HepG2 (cell line): ENCODE data around the gene BMPR1B. TPM values are rescaled to one million over a fixed set of nuclear protein-coding genes. Genes with fewer than 3 reads are reported as not detected.
A peak's percentile ranks its signal among the peaks of the same experiment; 100 is the strongest.
"Not testable (repeated sequence)": the region's sequence is repeated elsewhere in the genome, so short reads cannot be mapped to it uniquely, and the experiment has no call there.

Source experiments
- ATAC-seq: fragments of 200-7000 bp; cut with Tn5 transposase; 3 replicates; pipeline ENCODE4 v1.9.1; 2020; ENCODE audit warnings: mild to moderate bottlenecking, moderate library complexity
- BruUV-seq: library from RNA; stranded (reverse); fragments of 400-500 nt; replicated peaks from 2 replicates; lab custom pipeline; 2021; lab: Mats Ljungman, UMichigan
- CTCF ChIA-PET: fragments of 300-600 bp; formaldehyde crosslinking; extraction: SDS; loops from one replicate; lab custom pipeline; 2021; ENCODE audit warnings: low total read pairs, inconsistent platforms, low intra/inter-chr PET ratio; lab: Yijun Ruan, JAX
- POLR2A ChIA-PET: fragments of 350-600 bp; sonication (Branson Sonifier 250); formaldehyde crosslinking; loops from one replicate; lab custom pipeline; 2020; ENCODE audit warnings: antibody characterized with exemption, inconsistent platforms; lab: Yijun Ruan, JAX
- DNase-seq: peaks from one replicate; pipeline ENCODE4 v3.0.0-alpha.2; 2015; ENCODE audit warnings: low spot score
- FAIRE-seq: peaks from 3 replicates; lab custom pipeline; 2011; peaks lifted over from hg19 to GRCh38; lab: Jason Lieb, UNC
- H2AFZ ChIP-seq: one replicate; pipeline ENCODE4 v1.6.1; 2011; ENCODE audit warnings: low read length, inconsistent platforms
- H3K27ac ChIP-seq: fragments of 300-600 bp; 3 replicates; pipeline ENCODE4 v1.8.0; 2011; ENCODE audit warnings: mixed run types, mild to moderate bottlenecking, mixed read lengths, low read length, inconsistent platforms; ENCODE audit not compliant: insufficient read depth; ENCODE audit errors: extremely low read length
- H3K27me3 ChIP-seq, 2 experiments: fragments of 200-600 bp in 1 of 2; 2 replicates in 1 of 2; 3 replicates in 1 of 2; pipeline versions ENCODE4 v1.6.0 to v1.8.0; 2011; ENCODE audit warnings: low read length in 2 of 2, mild to moderate bottlenecking in 2 of 2, moderate library complexity in 2 of 2, inconsistent platforms in 1 of 2; ENCODE audit not compliant: insufficient read depth in 2 of 2, control insufficient read depth in 1 of 2
- H3K36me3 ChIP-seq, 2 experiments: fragments of 200-600 bp in 1 of 2; replicated peaks in 1 of 2; 2 replicates in 1 of 2; 3 replicates in 1 of 2; pipeline versions ENCODE4 v1.5.1 to v1.8.0; 2011; ENCODE audit warnings: low read length in 2 of 2, inconsistent platforms in 1 of 2; ENCODE audit not compliant: insufficient read depth in 2 of 2, control insufficient read depth in 1 of 2
- H3K4me1 ChIP-seq: 2 replicates; pipeline ENCODE4 v1.5.1; 2012; ENCODE audit warnings: low read length, inconsistent platforms; ENCODE audit not compliant: insufficient read depth
- H3K4me2 ChIP-seq: 2 replicates; pipeline ENCODE4 v1.6.0; 2011; ENCODE audit warnings: low read depth, low read length, inconsistent platforms
- H3K4me3 ChIP-seq, 3 experiments: fragments of 200-600 bp in 1 of 3; sonication (generic), shearing (Covaris generic) in 1 of 3; replicated peaks in 1 of 3; 2 replicates each; pipeline ENCODE4 v1.5.1; 2011 to 2016; ENCODE audit warnings: low read length in 3 of 3, inconsistent platforms in 2 of 3, low read depth in 2 of 3, mild to moderate bottlenecking in 2 of 3, control low read depth in 1 of 3, mixed read lengths in 1 of 3; ENCODE audit not compliant: insufficient read depth in 1 of 3
- H3K79me2 ChIP-seq: one replicate; pipeline ENCODE4 v1.6.1; 2011; ENCODE audit warnings: low read length, inconsistent platforms; ENCODE audit not compliant: insufficient read depth
- H3K9ac ChIP-seq: 2 replicates; pipeline ENCODE4 v1.6.0; 2011; ENCODE audit warnings: mild to moderate bottlenecking, low read depth, low read length, inconsistent platforms; ENCODE audit not compliant: insufficient read depth
- H3K9me3 ChIP-seq: 2 replicates; pipeline ENCODE4 v1.5.1; 2012; ENCODE audit warnings: mild to moderate bottlenecking, low read length
- H4K20me1 ChIP-seq: 2 replicates; pipeline ENCODE4 v1.6.0; 2011; ENCODE audit warnings: inconsistent platforms, mild to moderate bottlenecking, low read length, moderate library complexity; ENCODE audit not compliant: insufficient read depth
- FOXA1 ChIP-seq, 2 experiments: fragments of 450-650 bp in 1 of 2; sonication (generic) in 1 of 2; formaldehyde crosslinking in 1 of 2; IDR thresholded peaks; 2 replicates each; pipeline versions ENCODE4 v1.4.0 to v1.6.1; 2016 to 2020; ENCODE audit warnings: missing genetic modification reagents in 1 of 2
- FOXA3 ChIP-seq: IDR thresholded peaks from 2 replicates; pipeline ENCODE4 v1.6.1; 2016; ENCODE audit warnings: missing genetic modification reagents, missing compliant biosample characterization
- ZMYM4 ChIP-seq: sonication (generic); formaldehyde crosslinking; IDR thresholded peaks from 2 replicates; pipeline ENCODE4 v1.8.1; 2023; ENCODE audit warnings: mild to moderate bottlenecking, missing genetic modification reagents
- ZNF281 ChIP-seq: sonication (generic); formaldehyde crosslinking; IDR thresholded peaks from 2 replicates; pipeline ENCODE4 v1.4.0; 2020; ENCODE audit warnings: missing genetic modification reagents, borderline replicate concordance
- ZNF687 ChIP-seq: sonication (generic); formaldehyde crosslinking; IDR thresholded peaks from 2 replicates; pipeline ENCODE4 v1.5.1; 2020; ENCODE audit warnings: mild to moderate bottlenecking, missing genetic modification reagents, moderate library complexity
- whole genome bisulfite sequencing: methylation state at CpG from one replicate; pipeline ENCODE4 v1.1.6; 2017; ENCODE audit warnings: low lambda C conversion rate; 5-methylcytosine and 5-hydroxymethylcytosine counted together
- in situ Hi-C: cut with HindIII; loops from 2 replicates; pipeline ENCODE4 v1.10.0; 2017; ENCODE audit warnings: low pct_unique_long_range_greater_than_20kb; ENCODE audit not compliant: extremely low pct_ligation_motif_present
- intact Hi-C: fragments of 100-400 bp; cut with micrococcal nuclease; formaldehyde crosslinking; loops from one replicate; pipeline ENCODE4 v1.10.0; 2022; ENCODE audit not compliant: unreplicated experiment
- polyA plus RNA-seq, 8 experiments: library from polyadenylated mRNA; depleted of rRNA in 3 of 8; stranded (reverse) in 7 of 8; unstranded in 1 of 8; fragments of >200 nt; fragmentation: Illumina TruSeq in 4 of 8; extraction: Trizol in 4 of 8; gene quantifications; 2 replicates each; pipeline versions ENCODE4 v1.2.1 to v1.2.3, GENCODE V29; 2011 to 2016; ENCODE audit warnings: low read depth in 4 of 8, missing spikeins in 1 of 8, mixed read lengths in 1 of 8; ENCODE audit not compliant: insufficient read depth in 1 of 8
- total RNA-seq, 5 experiments: library from RNA; depleted of rRNA; stranded (reverse); fragments of >200 nt; fragmentation: Illumina TruSeq; extraction: Trizol; gene quantifications; 2 replicates each; pipeline ENCODE4 v1.2.3, GENCODE V29; 2016; ENCODE audit warnings: low read depth in 1 of 5

The BMPR1B gene
- total and polyA plus RNA-seq, 2 of the 13 experiments (the other 11 are each of a cell fraction or from before 2014, with no cell fraction given) = 0.07 TPM; not detected in 1

- POLR2A ChIA-PET, DNase-seq: not testable (repeated sequence)
Measured at GRCh38 chr4:94841166-94841863, 83.6 kb downstream of the BMPR1B start.

More at GRCh38 chr4:94841166-94841863, 83.6 kb downstream of the BMPR1B start:
- H3K36me3 ChIP-seq; H3K4me3 ChIP-seq; H3K9me3 ChIP-seq; intact Hi-C loops; H3K27me3 ChIP-seq; H3K4me2 ChIP-seq; in situ Hi-C loops; ATAC-seq; H4K20me1 ChIP-seq; FAIRE-seq; CTCF ChIA-PET; H3K79me2 ChIP-seq; H3K4me1 ChIP-seq; H2AFZ ChIP-seq; H3K27ac ChIP-seq; H3K9ac ChIP-seq; BruUV-seq; TF ChIP-seq FOXA1 (IDR thresholded peaks at IDR 0.05): not testable (repeated sequence)
- TF ChIP-seq FOXA1 (CRISPR knock-in tag; IDR thresholded peaks at IDR 0.05) = peak; percentile 67; the same call in 1 of the 2 replicates
- 0 out of 2 replicates have a peak, but pooled peaks have one; percentile 27 for TF ChIP-seq ZMYM4
- TF ChIP-seq ZNF687 (CRISPR knock-in tag) = 0 out of 2 replicates have a peak, but pooled peaks have one; percentile 11
- TF ChIP-seq ZNF281 (CRISPR knock-in tag) = peak; percentile 79
- peak; percentile 48 for TF ChIP-seq FOXA3
- WGBS = 87% methylated on average over 23 of the region's 29 CpGs
